GM21447 (cell line): ENCODE data around the gene GH1.
"Not testable (repeated sequence)": the region's sequence is repeated elsewhere in the genome, so short reads cannot be mapped to it uniquely, and the experiment has no call there.

ENCODE experiments used
- ATAC-seq: cut with Tn5 transposase; IDR thresholded peaks from one replicate; pipeline ENCODE4 v1.9.1; 2021; ENCODE audit not compliant: unreplicated experiment

GH1 gene

DNA sequence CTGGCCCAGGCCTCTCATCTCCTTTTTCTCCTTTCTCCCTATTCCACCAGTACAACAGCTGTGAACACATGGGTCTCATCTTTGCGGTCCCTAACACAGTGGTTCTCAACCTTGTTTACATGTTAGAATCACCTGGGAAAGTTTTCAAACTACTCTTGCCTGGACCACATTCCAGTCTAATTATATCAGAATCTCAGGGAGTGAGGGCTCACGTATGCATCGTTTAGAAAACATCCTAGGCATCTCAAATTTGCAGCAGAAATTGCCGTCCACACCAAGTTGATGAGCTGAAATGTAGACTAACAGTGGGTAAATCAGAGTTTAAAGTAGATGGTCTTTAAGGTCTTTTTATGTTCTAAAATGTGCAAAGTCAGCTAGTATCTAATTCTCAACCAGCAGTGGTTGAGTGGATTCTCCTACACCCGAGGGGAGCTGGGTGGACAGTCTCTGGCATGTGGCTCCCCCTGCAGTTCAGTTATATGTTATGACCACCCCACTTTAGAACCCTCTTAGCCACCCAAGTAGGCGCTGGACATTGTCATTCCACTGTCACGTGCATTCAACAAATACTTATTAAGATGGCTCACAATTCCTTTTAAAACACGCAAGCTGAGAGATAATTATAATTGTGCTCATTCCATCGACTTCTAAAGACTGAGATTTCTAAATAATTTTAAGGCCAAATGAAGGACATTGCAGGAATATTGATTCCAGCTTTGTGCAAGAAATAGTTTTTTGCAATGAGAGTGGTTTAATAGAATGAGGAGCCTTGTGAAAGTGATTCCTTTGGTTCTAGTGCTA is 48.9 kb downstream of the GH1 start:
- not testable (repeated sequence) for ATAC-seq
